ENCODE data around the gene CELA3B.
"Not testable (repeated sequence)": the region's sequence is repeated elsewhere in the genome, so short reads cannot be mapped to it uniquely, and the experiment has no call there.

CELA3B gene

GRCh38 chr1:21981253-21981652, 4.4 kb downstream of the CELA3B start:
- not testable (repeated sequence) for DNase-seq

- DNase-seq: not testable (repeated sequence)
Measured at GRCh38 chr1:21982122-21982521, 5.3 kb downstream of the CELA3B start.

DNA sequence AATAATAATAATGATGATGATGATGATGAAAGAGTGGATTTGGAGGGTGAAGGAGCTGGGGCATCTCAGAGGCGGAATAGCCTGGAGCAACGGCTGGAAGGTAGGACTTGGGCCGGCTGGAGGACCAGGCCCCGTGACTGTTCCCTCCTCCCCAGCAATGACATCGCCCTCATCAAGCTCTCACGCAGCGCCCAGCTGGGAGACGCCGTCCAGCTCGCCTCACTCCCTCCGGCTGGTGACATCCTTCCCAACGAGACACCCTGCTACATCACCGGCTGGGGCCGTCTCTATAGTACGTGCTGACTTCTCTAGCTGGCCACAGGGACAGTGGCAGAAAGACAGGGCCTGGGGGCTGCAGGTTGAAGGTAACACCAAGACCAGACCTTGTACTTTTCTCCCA, 6.7 kb downstream of the CELA3B start:
- not testable (repeated sequence) for DNase-seq

- not testable (repeated sequence) for DNase-seq
Measured at GRCh38 chr1:21985893-21986292, 9.1 kb downstream of the CELA3B start.

DNA sequence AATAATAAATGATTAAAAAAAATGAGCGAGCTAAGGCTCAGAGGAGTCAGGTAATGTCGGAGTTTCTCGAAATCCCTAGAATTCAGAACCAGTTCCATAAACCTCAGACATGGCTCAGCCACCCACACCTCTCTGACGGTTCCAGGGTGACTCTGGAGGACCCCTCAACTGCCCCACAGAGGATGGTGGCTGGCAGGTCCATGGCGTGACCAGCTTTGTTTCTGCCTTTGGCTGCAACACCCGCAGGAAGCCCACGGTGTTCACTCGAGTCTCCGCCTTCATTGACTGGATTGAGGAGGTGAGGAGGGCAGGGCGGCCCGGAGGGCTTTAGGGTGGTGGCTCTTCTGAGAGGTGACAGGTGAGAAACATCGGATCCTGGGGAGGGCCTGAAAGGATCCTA, 9.6 kb downstream of the CELA3B start:
- DNase-seq: not testable (repeated sequence)

- not testable (repeated sequence) for DNase-seq
Measured at GRCh38 chr1:21989672-21990393, 13.0 kb downstream of the CELA3B start.

- DNase-seq: not testable (repeated sequence)
Measured at GRCh38 chr1:21992186-21992585, 15.4 kb downstream of the CELA3B start.

- DNase-seq: not testable (repeated sequence)
Measured at GRCh38 chr1:21994716-21995115, 17.9 kb downstream of the CELA3B start.

DNA sequence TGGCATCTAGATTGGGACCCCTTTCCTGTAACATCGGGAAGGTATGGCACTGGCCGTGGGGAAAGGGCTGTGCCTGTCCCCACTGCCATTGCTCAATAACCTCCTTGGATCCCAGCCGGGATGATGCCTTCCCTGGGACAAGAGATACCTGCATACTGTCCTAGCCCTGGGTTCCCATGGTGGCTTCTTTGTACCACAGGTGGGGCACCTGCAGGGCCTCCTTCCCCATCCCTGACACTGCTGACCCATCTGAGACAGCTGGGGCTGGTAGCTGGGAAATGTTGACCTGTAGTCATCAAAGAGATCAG, 19.8 kb downstream of the CELA3B start:
- not testable (repeated sequence) for DNase-seq

- not testable (repeated sequence) for DNase-seq
Measured at GRCh38 chr1:21997891-21998623, 21.2 kb downstream of the CELA3B start.

GRCh38 chr1:21998624-21999294, 21.9 kb downstream of the CELA3B start:
- not testable (repeated sequence) for DNase-seq

DNA sequence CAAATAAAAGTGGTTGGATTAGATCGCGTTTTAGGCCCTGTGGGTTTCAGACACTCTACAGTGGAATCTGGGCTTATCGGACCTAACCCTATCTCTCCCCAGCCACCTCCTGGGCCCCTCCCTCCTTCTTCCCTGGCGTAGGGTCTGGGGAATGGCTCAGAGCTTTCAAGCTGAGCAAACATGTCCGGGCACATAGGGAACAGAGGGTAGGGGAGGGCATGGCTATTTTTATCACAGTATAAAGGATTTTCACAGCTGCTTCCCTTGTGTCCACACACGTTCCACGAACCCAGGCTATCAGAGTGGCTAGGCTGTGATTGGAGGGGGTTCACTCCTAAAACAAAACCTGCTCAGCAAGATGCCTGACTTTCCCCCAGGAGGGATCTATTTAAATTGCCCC, 22.8 kb downstream of the CELA3B start:
- DNase-seq: not testable (repeated sequence)

GRCh38 chr1:22001409-22001808, 24.6 kb downstream of the CELA3B start, which contains the start of gene CELA3A:
TSS of gene CELA3A (plus strand) at chr1:22001657. CDS start at chr1:22001675, 18 bp downstream.
- DNase-seq: no peak

DNA sequence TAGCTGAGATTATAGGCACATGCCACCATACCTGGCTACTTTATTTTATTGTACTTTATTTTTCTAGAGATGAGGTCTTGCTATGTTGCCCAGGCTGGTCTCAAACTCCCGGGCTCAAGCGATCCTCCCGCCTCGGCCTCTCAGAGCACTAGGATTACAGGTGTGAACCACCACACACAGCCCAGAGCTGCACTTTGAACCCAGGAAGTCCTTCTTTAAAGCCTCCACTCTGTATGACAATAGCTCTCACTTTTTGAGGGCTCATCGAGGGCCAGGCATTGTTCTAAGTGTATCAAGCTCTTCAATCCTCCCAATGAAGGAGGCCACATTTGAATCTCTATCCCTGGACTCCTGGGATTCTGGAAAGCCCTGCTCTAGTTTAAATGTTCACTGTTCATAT, 25.6 kb downstream of the CELA3B start:
- DNase-seq: not testable (repeated sequence)

- not testable (repeated sequence) for DNase-seq
Measured at GRCh38 chr1:22002875-22003274, 26.1 kb downstream of the CELA3B start.

- not testable (repeated sequence) for DNase-seq
Measured at GRCh38 chr1:22003959-22004358, 27.1 kb downstream of the CELA3B start.

GRCh38 chr1:22005261-22006149, 28.7 kb downstream of the CELA3B start:
- DNase-seq: peak; percentile 18 to 34

- DNase-seq: not testable (repeated sequence)
Measured at GRCh38 chr1:22006736-22007135, 29.9 kb downstream of the CELA3B start.

DNA sequence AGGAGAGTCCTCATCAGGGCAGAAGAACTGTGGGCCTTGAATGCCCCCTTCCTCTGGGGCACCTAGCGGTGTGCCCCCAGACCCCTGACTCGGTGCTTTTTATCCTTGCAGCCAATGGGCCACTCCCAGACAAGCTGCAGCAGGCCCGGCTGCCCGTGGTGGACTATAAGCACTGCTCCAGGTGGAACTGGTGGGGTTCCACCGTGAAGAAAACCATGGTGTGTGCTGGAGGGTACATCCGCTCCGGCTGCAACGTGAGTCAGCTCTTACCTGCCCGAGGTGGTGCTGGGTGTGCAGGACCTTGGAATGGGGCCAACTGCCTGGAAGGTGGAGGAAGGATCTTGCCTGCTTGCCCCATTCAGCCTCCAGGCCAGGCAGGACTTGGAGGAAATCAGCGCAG, 30.4 kb downstream of the CELA3B start:
- not testable (repeated sequence) for DNase-seq

GRCh38 chr1:22009566-22009965, 32.7 kb downstream of the CELA3B start:
- DNase-seq: not testable (repeated sequence)

DNA sequence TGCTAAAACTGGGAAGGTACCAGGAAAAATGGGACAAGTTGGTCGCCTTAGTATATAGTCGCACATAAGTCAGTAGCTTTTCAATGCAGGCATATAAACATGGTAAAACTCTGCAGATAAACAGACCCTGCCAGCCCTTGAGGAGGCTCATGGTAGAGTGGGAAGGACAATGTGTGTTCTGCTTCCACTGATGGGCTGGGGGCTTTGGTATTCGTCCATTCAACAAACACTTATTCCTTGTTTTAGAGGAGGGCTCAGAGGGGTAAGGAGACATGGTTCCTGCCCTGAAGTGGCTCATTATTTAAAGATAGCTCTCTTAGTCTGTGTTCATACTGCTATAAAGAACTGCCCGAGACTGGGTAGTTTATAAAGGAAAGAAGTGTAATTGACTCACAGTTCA, 35.9 kb downstream of the CELA3B start:
- DNase-seq: not testable (repeated sequence)

DNA sequence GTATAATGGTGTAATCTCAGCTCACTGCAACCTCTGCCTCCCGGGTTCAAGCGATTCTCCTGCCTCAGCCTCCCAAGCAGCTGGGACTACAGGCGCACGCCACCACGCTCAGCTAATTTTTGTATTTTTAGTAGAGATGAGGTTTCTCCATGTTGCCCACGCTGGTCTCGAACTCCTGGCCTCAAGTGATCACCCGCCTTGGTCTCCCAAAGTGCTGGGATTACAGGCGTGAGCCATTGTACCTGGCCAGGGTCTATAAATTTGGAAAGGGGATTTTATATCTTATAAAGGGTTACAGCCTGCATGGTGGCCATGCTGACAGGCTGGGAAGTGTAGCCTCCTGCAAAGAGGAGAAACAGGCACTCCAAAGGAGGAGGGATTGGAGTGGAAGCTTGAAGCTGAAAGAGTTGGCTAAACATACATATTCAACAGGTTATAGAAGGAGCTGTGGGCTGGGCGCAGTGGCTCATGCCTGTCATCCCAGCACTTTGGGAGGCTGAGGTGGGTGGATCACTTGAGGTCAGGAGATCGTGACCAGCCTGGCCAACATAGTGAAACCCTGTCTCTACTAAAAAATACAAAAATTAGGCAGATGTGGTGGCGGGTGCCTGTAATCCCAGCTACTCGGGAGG, 37.9 kb downstream of the CELA3B start:
- DNase-seq: not testable (repeated sequence)
